GM12874 (cell line): ENCODE data around the gene ACKR3.

ENCODE experiments used
- CTCF ChIP-seq: IDR thresholded peaks from 2 replicates; pipeline ENCODE4 v1.5.1; 2011; ENCODE audit warnings: low read depth, mild to moderate bottlenecking, control low read depth, low read length, moderate library complexity; ENCODE audit not compliant: insufficient read depth

Gene ACKR3

DNA sequence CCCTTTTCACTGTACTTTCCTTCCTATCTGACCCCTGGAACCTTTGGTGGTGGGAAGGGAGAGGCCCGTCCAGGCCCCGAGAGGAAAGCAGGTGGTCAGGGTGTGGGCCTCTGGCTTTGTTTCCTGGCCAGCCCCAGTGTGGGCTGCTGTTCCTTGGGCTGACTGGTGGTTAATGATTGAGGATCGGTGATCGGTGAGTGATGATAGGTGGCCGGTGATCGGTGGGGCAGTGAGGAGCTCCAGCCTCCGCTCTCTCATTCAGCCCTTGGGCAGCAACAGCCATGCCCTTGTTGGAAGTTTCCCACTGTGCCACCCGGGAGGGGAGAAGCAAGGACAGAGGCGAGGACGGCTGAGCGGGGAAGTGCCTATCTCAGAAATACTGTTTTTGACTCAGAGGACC, 7.3 kb downstream of the ACKR3 start:
- no peak for TF ChIP-seq CTCF

GRCh38 chr2:236577481-236578410, 8.1 kb downstream of the ACKR3 start:
- TF ChIP-seq CTCF = no peak

GRCh38 chr2:236578411-236578846, 8.8 kb downstream of the ACKR3 start:
- TF ChIP-seq CTCF = no peak

GRCh38 chr2:236579048-236579745, 9.6 kb downstream of the ACKR3 start:
- no peak for TF ChIP-seq CTCF

- TF ChIP-seq CTCF = no peak
Observed at GRCh38 chr2:236579746-236580315, 10.2 kb downstream of the ACKR3 start.

DNA sequence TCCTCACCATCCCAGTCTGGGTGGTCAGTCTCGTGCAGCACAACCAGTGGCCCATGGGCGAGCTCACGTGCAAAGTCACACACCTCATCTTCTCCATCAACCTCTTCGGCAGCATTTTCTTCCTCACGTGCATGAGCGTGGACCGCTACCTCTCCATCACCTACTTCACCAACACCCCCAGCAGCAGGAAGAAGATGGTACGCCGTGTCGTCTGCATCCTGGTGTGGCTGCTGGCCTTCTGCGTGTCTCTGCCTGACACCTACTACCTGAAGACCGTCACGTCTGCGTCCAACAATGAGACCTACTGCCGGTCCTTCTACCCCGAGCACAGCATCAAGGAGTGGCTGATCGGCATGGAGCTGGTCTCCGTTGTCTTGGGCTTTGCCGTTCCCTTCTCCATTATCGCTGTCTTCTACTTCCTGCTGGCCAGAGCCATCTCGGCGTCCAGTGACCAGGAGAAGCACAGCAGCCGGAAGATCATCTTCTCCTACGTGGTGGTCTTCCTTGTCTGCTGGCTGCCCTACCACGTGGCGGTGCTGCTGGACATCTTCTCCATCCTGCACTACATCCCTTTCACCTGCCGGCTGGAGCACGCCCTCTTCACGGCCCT, 11.2 kb downstream of the ACKR3 start:
- no peak for TF ChIP-seq CTCF

DNA sequence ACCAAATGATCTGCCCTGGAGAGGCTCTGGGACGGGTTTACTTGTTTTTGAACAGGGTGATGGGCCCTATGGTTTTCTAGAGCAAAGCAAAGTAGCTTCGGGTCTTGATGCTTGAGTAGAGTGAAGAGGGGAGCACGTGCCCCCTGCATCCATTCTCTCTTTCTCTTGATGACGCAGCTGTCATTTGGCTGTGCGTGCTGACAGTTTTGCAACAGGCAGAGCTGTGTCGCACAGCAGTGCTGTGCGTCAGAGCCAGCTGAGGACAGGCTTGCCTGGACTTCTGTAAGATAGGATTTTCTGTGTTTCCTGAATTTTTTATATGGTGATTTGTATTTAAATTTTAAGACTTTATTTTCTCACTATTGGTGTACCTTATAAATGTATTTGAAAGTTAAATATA, 11.9 kb downstream of the ACKR3 start:
- TF ChIP-seq CTCF = no peak
